ENCODE results near the gene SIPA1. TPM values are rescaled to one million over a fixed set of nuclear protein-coding genes. Genes with fewer than 3 reads are reported as not detected.
"Not testable (repeated sequence)": the region's sequence is repeated elsewhere in the genome, so short reads cannot be mapped to it uniquely, and the experiment has no call there.

Gene SIPA1
- total RNA-seq, 1 donor, result 34.5 TPM

GRCh38 chr11:65634109-65634436, 3.8 kb upstream of the SIPA1 start:
- no peak for DNase-seq (ENCODE audit: low read depth)
- TF ChIP-seq CTCF (IDR thresholded peaks at IDR 0.05; ENCODE audit: insufficient read depth, low read depth, low read length), result no peak
- no peak overlapping the region for H3K4me3 ChIP-seq (ENCODE audit: low read depth, low read length)

GRCh38 chr11:65634440-65634839, 3.5 kb upstream of the SIPA1 start:
- DNase-seq (ENCODE audit: low read depth), result no peak
- no peak overlapping the region for H3K4me3 ChIP-seq (ENCODE audit: low read depth, low read length)
- TF ChIP-seq CTCF (IDR thresholded peaks at IDR 0.05; ENCODE audit: insufficient read depth, low read depth, low read length), result no peak

- DNase-seq (ENCODE audit: low read depth), result no peak
- TF ChIP-seq CTCF (IDR thresholded peaks at IDR 0.05; ENCODE audit: insufficient read depth, low read depth, low read length), result no peak
- no peak overlapping the region for H3K4me3 ChIP-seq (ENCODE audit: low read depth, low read length)
Observed at GRCh38 chr11:65634905-65635731, 2.8 kb upstream of the SIPA1 start.

- no peak overlapping the region for H3K4me3 ChIP-seq (ENCODE audit: low read depth, low read length)
- TF ChIP-seq CTCF (IDR thresholded peaks at IDR 0.05; ENCODE audit: insufficient read depth, low read depth, low read length), result no peak
- no peak for DNase-seq (ENCODE audit: low read depth)
Observed at GRCh38 chr11:65636108-65637031, 1.5 kb upstream of the SIPA1 start.

GRCh38 chr11:65637032-65637557, 806 bp upstream of the SIPA1 start:
- no peak for TF ChIP-seq CTCF (IDR thresholded peaks at IDR 0.05; ENCODE audit: insufficient read depth, low read depth, low read length)
- no peak overlapping the region for H3K4me3 ChIP-seq (ENCODE audit: low read depth, low read length)
- DNase-seq (ENCODE audit: low read depth), result no peak

- DNase-seq (ENCODE audit: low read depth); H3K4me3 ChIP-seq (ENCODE audit: low read depth, low read length): not testable (repeated sequence)
Observed at GRCh38 chr11:65639228-65639597, 1.3 kb downstream of the SIPA1 start.

All from fibroblast of villous mesenchyme (primary cell).